Lower lobe of right lung (tissue), 2 donors: ENCODE data around the gene MYO5A. TPM values are rescaled to one million over a fixed set of nuclear protein-coding genes. Genes with fewer than 3 reads are reported as not detected.

Experiments used
- ATAC-seq, 2 donors: fragments of 200-7000 bp; cut with Tn5 transposase; one replicate each; pipeline ENCODE4 v1.9.1; 2020 to 2022; ENCODE audit warnings: mild to moderate bottlenecking in 2 of 2, moderate library complexity in 2 of 2
- DNase-seq: peaks from one replicate; pipeline ENCODE4 v3.0.0-alpha.2; 2020
- H3K27ac ChIP-seq: fragments of 200-600 bp; one replicate; pipeline ENCODE4 v1.8.0; 2022
- H3K27me3 ChIP-seq: fragments of 200-600 bp; one replicate; pipeline ENCODE4 v1.8.0; 2022; ENCODE audit warnings: low read depth
- H3K36me3 ChIP-seq: fragments of 200-600 bp; one replicate; pipeline ENCODE4 v1.8.0; 2022; ENCODE audit warnings: mild to moderate bottlenecking
- H3K4me1 ChIP-seq: fragments of 200-600 bp; one replicate; pipeline ENCODE4 v1.8.0; 2022
- H3K4me3 ChIP-seq: fragments of 200-600 bp; one replicate; pipeline ENCODE4 v1.8.0; 2022; ENCODE audit warnings: mild to moderate bottlenecking
- H3K9me3 ChIP-seq: fragments of 200-600 bp; one replicate; pipeline ENCODE4 v1.8.0; 2022
- intact Hi-C: fragments of 100-400 bp; cut with DNase I; formaldehyde crosslinking; loops from one replicate; pipeline ENCODE4 v1.11.0; 2022
- total RNA-seq: library from RNA; stranded (reverse); fragmentation: NEBNext Ultra II Directional; extraction: Animal tissue kit (Norgen Biotek cat#: 25700); gene quantifications from one replicate; pipeline ENCODE4 v1.2.1, GENCODE V29; 2021
- TF ChIP-seq, protein P1 (sequence below): fragments of 200-600 bp; IDR thresholded peaks from one replicate; pipeline ENCODE4 v1.8.0; 2022; ENCODE audit warnings: antibody characterized with exemption, mild to moderate bottlenecking
- donor health status: DM: no; HTN: yes; CAD: no; lungs with severe emphysema.

The MYO5A gene
- total RNA-seq, 1 donor from 2014 or later: 36.1 TPM

DNA sequence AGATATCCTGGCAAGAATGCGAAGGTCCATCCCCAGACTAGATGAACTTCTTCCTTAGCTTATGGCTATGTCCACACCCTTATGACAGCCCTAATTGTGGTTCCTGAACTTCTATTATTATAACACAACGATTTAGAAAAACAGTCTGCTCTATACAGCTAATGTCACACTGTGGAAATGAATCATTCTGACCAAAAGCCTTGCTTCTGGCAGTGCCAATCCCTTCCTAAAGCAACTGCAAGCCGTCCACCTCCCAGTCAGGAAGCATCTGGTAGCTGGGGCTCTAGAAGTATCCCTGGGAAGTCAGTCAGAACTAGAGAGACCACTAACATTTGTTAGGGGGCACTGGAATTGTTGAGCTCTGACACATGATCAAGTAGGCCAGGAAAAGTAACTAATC lies 45.0 kb downstream of the MYO5A start:
- H3K4me1 ChIP-seq: peaks cover 41% of the 10 kb centered on the region
- ATAC-seq (no peak), DNase-seq (no peak)
- intact Hi-C loops: no loop called here
- TF ChIP-seq, protein P1, sequence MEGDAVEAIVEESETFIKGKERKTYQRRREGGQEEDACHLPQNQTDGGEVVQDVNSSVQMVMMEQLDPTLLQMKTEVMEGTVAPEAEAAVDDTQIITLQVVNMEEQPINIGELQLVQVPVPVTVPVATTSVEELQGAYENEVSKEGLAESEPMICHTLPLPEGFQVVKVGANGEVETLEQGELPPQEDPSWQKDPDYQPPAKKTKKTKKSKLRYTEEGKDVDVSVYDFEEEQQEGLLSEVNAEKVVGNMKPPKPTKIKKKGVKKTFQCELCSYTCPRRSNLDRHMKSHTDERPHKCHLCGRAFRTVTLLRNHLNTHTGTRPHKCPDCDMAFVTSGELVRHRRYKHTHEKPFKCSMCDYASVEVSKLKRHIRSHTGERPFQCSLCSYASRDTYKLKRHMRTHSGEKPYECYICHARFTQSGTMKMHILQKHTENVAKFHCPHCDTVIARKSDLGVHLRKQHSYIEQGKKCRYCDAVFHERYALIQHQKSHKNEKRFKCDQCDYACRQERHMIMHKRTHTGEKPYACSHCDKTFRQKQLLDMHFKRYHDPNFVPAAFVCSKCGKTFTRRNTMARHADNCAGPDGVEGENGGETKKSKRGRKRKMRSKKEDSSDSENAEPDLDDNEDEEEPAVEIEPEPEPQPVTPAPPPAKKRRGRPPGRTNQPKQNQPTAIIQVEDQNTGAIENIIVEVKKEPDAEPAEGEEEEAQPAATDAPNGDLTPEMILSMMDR: no peak
- H3K27ac ChIP-seq: no peak overlapping the region
- no peaks in the 10 kb centered on the region for H3K36me3 ChIP-seq
- H3K9me3 ChIP-seq: no peaks in the 10 kb centered on the region
- H3K4me3 ChIP-seq: no peak overlapping the region
- H3K27me3 ChIP-seq: no peaks in the 10 kb centered on the region

DNA sequence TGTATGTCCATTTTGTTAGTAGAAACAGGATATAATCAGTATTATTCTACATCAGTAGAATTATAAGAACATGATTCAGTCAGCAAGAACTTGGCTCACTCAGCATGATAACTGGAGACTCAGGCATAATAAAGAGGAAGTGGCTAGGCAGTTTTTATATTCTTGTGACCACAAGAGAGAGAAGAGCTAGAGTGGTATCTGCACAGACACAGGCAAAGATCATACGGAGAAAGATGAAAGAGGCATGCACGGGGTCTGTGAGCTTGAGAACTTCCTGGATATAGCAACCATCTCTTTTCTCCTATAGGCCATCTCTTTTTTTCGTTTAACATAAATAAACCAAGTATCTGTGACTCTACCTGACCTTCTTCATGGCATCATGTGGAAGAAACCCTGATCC lies 46.8 kb downstream of the MYO5A start:
- peak; percentile 81 to 91 for ATAC-seq
- TF ChIP-seq, protein P1: no peak
- H3K36me3 ChIP-seq: no peaks in the 10 kb centered on the region
- no peaks in the 10 kb centered on the region for H3K27me3 ChIP-seq
- H3K9me3 ChIP-seq: no peaks in the 10 kb centered on the region
- intact Hi-C loops: no loop called here
- peaks cover 41% of the 10 kb centered on the region for H3K4me1 ChIP-seq
- no peak overlapping the region for H3K4me3 ChIP-seq
- no peak overlapping the region for H3K27ac ChIP-seq
- DNase-seq: no peak

DNA sequence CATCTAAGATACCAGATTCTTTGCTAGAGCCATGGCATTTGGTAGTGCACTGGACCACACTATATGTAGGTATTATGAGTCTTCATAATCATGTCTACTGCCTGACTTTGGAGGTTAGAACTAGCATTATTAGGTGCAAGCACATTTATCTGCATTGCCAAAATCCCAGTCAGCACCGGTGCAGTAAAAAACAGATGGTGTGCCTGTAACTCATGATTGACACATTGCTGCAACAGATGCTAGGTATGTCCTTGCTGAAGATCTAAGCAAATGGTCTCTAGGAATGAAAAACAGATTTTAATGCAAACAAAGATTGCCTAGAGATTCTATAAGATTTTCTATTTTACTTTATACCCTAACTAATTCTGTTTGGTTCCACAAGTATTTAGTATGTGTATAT lies 47.7 kb downstream of the MYO5A start:
- Histone ChIP-seq H3K27me3 (no peaks in the 10 kb centered on the region), H3K27ac (peak overlapping the region; percentile 19), H3K36me3 (no peaks in the 10 kb centered on the region), H3K9me3 (no peaks in the 10 kb centered on the region), H3K4me1 (peaks cover 38% of the 10 kb centered on the region), H3K4me3 (no peak overlapping the region)
- DNase-seq: no peak
- TF ChIP-seq, protein P1: no peak
- no peak for ATAC-seq
- intact Hi-C loops: no loop called here

DNA sequence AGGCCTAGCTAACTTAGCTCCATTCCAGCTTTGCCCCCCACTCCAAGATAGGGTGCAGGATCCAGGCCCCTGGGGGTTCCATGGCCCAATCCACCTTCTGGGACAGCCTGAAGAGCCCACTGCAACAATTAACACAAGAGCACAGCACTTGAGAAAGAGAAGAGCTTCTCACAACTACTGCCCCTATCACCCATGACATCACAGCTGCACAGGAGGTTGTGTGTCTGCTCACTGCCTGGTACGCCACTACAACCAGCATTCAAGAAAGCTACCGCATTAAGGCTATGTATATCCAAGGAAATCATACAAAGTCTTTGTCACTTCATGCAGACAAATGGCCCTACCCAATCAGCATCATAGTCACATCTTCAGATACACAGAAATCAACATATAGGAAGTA lies 62.0 kb downstream of the MYO5A start:
- TF ChIP-seq, protein P1: no peak
- intact Hi-C loops: no loop called here
- DNase-seq (no peak), ATAC-seq (no peak)
- no peaks in the 10 kb centered on the region for H3K27me3 ChIP-seq
- H3K27ac ChIP-seq: no peak overlapping the region
- H3K4me1 ChIP-seq: peaks cover 22% of the 10 kb centered on the region
- no peak overlapping the region for H3K4me3 ChIP-seq
- no peaks in the 10 kb centered on the region for H3K36me3 ChIP-seq
- peaks cover 12% of the 10 kb centered on the region for H3K9me3 ChIP-seq

DNA sequence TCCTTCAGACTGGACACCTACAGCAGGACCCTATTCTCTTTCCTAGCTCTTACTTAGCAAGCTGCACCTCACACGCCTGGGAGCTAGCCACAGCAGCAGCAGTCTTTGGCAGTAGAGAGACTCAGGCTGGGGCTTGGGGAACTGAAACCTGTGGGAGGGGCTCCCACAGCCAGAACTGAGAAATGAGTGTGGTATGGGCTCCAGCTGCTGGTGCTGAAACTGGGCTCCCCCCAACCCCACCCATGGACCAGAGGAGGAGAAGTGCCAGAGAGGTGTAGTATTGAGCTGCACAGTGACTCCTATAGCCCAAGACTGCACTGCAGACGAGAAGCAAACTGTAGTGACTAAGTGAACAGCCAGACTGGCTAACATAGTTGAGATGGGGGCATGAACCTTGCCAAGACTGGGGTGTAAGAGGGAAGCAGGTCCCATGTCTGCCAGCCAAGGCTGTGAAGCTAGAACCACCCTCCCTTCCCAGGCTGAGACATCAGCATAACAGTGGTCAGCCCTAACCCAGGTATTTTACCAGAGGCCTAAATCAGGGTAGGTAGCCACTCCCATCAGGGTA lies 62.5 kb downstream of the MYO5A start:
- H3K36me3 ChIP-seq: no peaks in the 10 kb centered on the region
- ATAC-seq (peak; percentile 79 to 93), DNase-seq (peak; percentile 72)
- intact Hi-C loops: no loop called here
- H3K27me3 ChIP-seq: no peaks in the 10 kb centered on the region
- no peak overlapping the region for H3K27ac ChIP-seq
- TF ChIP-seq, protein P1: no peak
- peaks cover 12% of the 10 kb centered on the region for H3K9me3 ChIP-seq
- no peak overlapping the region for H3K4me3 ChIP-seq
- H3K4me1 ChIP-seq: peaks cover 22% of the 10 kb centered on the region
